ENCODE data around the gene HSPG2.

DNA sequence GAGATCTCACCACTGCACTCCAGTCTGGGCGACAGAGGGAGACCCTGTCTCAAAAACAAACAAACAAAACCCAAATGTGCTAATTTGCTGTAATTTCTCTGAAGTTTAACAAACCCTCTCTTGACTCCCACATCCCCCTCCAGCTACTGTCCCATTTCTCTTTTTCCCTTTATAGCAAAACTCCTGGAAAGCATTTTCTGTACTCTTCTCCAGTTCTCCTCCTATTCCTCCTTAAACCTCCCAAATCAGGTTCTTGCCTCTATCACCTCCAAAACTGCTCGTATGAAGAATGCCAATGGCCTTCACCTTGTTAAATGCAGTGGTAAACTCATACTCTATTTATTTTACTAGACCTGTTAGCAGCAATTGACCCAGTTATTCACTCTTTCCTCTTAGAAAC, 150.5 kb downstream of the HSPG2 start:
- TF ChIP-seq HDAC6 (IDR thresholded peaks at IDR 0.05; ENCODE audit: unreplicated experiment) (no peak), POLR2A (IDR thresholded peaks at IDR 0.05; ENCODE audit: low read depth, low read length) (no peak), TAF1 (IDR thresholded peaks at IDR 0.05; ENCODE audit: borderline replicate concordance, low read depth, low read length) (no peak), RAD21 (IDR thresholded peaks at IDR 0.05; ENCODE audit: insufficient read depth, low read depth, low read length) (no peak), RELA (IDR thresholded peaks at IDR 0.05; ENCODE audit: borderline replicate concordance, partially characterized antibody) (no peak), ETV6 (conservative IDR thresholded peaks at IDR 0.05 in 1 of 2, IDR thresholded peaks at IDR 0.05 in 1 of 2; ENCODE audit: borderline replicate concordance in 1 of 2, low read depth in 1 of 2) (no peak), ESRRA (IDR thresholded peaks at IDR 0.05; ENCODE audit: low read length) (no peak), FOS (IDR thresholded peaks at IDR 0.05; ENCODE audit: borderline replicate concordance, extremely low read depth, insufficient read length) (no peak), SMAD1 (IDR thresholded peaks at IDR 0.05; ENCODE audit: low read depth, partially characterized antibody) (no peak)
- TF ChIP-seq, protein P1, sequence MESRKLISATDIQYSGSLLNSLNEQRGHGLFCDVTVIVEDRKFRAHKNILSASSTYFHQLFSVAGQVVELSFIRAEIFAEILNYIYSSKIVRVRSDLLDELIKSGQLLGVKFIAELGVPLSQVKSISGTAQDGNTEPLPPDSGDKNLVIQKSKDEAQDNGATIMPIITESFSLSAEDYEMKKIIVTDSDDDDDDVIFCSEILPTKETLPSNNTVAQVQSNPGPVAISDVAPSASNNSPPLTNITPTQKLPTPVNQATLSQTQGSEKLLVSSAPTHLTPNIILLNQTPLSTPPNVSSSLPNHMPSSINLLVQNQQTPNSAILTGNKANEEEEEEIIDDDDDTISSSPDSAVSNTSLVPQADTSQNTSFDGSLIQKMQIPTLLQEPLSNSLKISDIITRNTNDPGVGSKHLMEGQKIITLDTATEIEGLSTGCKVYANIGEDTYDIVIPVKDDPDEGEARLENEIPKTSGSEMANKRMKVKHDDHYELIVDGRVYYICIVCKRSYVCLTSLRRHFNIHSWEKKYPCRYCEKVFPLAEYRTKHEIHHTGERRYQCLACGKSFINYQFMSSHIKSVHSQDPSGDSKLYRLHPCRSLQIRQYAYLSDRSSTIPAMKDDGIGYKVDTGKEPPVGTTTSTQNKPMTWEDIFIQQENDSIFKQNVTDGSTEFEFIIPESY (IDR thresholded peaks at IDR 0.05), result no peak
- TF ChIP-seq, protein P2, sequence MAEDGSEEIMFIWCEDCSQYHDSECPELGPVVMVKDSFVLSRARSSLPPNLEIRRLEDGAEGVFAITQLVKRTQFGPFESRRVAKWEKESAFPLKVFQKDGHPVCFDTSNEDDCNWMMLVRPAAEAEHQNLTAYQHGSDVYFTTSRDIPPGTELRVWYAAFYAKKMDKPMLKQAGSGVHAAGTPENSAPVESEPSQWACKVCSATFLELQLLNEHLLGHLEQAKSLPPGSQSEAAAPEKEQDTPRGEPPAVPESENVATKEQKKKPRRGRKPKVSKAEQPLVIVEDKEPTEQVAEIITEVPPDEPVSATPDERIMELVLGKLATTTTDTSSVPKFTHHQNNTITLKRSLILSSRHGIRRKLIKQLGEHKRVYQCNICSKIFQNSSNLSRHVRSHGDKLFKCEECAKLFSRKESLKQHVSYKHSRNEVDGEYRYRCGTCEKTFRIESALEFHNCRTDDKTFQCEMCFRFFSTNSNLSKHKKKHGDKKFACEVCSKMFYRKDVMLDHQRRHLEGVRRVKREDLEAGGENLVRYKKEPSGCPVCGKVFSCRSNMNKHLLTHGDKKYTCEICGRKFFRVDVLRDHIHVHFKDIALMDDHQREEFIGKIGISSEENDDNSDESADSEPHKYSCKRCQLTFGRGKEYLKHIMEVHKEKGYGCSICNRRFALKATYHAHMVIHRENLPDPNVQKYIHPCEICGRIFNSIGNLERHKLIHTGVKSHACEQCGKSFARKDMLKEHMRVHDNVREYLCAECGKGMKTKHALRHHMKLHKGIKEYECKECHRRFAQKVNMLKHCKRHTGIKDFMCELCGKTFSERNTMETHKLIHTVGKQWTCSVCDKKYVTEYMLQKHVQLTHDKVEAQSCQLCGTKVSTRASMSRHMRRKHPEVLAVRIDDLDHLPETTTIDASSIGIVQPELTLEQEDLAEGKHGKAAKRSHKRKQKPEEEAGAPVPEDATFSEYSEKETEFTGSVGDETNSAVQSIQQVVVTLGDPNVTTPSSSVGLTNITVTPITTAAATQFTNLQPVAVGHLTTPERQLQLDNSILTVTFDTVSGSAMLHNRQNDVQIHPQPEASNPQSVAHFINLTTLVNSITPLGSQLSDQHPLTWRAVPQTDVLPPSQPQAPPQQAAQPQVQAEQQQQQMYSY (CRISPR knock-in tag; IDR thresholded peaks at IDR 0.05), result no peak
- TF ChIP-seq, protein P3, sequence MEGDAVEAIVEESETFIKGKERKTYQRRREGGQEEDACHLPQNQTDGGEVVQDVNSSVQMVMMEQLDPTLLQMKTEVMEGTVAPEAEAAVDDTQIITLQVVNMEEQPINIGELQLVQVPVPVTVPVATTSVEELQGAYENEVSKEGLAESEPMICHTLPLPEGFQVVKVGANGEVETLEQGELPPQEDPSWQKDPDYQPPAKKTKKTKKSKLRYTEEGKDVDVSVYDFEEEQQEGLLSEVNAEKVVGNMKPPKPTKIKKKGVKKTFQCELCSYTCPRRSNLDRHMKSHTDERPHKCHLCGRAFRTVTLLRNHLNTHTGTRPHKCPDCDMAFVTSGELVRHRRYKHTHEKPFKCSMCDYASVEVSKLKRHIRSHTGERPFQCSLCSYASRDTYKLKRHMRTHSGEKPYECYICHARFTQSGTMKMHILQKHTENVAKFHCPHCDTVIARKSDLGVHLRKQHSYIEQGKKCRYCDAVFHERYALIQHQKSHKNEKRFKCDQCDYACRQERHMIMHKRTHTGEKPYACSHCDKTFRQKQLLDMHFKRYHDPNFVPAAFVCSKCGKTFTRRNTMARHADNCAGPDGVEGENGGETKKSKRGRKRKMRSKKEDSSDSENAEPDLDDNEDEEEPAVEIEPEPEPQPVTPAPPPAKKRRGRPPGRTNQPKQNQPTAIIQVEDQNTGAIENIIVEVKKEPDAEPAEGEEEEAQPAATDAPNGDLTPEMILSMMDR (IDR thresholded peaks at IDR 0.05 in 2 of 3, conservative IDR thresholded peaks at IDR 0.05 in 1 of 3; ENCODE audit: control insufficient read depth in 2 of 3, extremely low read depth in 1 of 3, insufficient read depth in 1 of 3, low read depth in 3 of 3, low read length in 3 of 3), result no peak
- TF ChIP-seq, protein P4, sequence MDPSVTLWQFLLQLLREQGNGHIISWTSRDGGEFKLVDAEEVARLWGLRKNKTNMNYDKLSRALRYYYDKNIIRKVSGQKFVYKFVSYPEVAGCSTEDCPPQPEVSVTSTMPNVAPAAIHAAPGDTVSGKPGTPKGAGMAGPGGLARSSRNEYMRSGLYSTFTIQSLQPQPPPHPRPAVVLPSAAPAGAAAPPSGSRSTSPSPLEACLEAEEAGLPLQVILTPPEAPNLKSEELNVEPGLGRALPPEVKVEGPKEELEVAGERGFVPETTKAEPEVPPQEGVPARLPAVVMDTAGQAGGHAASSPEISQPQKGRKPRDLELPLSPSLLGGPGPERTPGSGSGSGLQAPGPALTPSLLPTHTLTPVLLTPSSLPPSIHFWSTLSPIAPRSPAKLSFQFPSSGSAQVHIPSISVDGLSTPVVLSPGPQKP (IDR thresholded peaks at IDR 0.05; ENCODE audit: low read depth, low read length), result no peak
- TF ChIP-seq, protein P5, sequence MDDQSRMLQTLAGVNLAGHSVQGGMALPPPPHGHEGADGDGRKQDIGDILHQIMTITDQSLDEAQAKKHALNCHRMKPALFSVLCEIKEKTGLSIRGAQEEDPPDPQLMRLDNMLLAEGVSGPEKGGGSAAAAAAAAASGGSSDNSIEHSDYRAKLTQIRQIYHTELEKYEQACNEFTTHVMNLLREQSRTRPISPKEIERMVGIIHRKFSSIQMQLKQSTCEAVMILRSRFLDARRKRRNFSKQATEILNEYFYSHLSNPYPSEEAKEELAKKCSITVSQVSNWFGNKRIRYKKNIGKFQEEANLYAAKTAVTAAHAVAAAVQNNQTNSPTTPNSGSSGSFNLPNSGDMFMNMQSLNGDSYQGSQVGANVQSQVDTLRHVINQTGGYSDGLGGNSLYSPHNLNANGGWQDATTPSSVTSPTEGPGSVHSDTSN (IDR thresholded peaks at IDR 0.05; ENCODE audit: insufficient replicate concordance, low read depth, low read length), result no peak

Data from GM12878 (cell line).